Small intestine (tissue), 7 donors: ENCODE results near the gene DIS3L2. TPM values are rescaled to one million over a fixed set of nuclear protein-coding genes. Genes with fewer than 3 reads are reported as not detected.

Experiments
- DNase-seq, 2 donors: peaks; one replicate each; pipeline versions ENCODE4 v3.0.0 to v3.0.0-alpha.2; 2013
- FAIRE-seq: peaks from 2 replicates; lab custom pipeline; 2012; peaks lifted over from hg19 to GRCh38; lab: Jason Lieb, UNC
- H3K27ac ChIP-seq, 3 donors: one replicate each; pipeline ENCODE4 v1.5.1; 2013; ENCODE audit warnings: low read length in 2 of 3, mild to moderate bottlenecking in 2 of 3, control low read depth in 1 of 3, inconsistent platforms in 1 of 3, low read depth in 1 of 3, moderate library complexity in 1 of 3
- H3K27me3 ChIP-seq, 3 donors: one replicate each; pipeline ENCODE4 v1.6.1; 2013; ENCODE audit warnings: low read length in 3 of 3, inconsistent platforms in 1 of 3; ENCODE audit not compliant: control insufficient read depth in 3 of 3, insufficient read depth in 3 of 3
- H3K36me3 ChIP-seq, 3 donors: one replicate each; pipeline ENCODE4 v1.6.1; 2013; ENCODE audit warnings: low read length in 3 of 3, inconsistent platforms in 1 of 3, low read depth in 1 of 3, mild to moderate bottlenecking in 1 of 3, moderate library complexity in 1 of 3; ENCODE audit not compliant: control insufficient read depth in 3 of 3, insufficient read depth in 2 of 3
- H3K4me1 ChIP-seq, 3 donors: one replicate each; pipeline ENCODE4 v1.6.1; 2013; ENCODE audit warnings: low read length in 2 of 3, inconsistent platforms in 1 of 3, low read depth in 1 of 3, mild to moderate bottlenecking in 1 of 3, moderate library complexity in 1 of 3; ENCODE audit not compliant: control insufficient read depth in 3 of 3, insufficient read depth in 2 of 3
- H3K4me3 ChIP-seq, 3 donors: one replicate each; pipeline ENCODE4 v1.5.1; 2013; ENCODE audit warnings: low read length in 3 of 3, control low read depth in 1 of 3, inconsistent platforms in 1 of 3, low read depth in 1 of 3, mild to moderate bottlenecking in 1 of 3, moderate library complexity in 1 of 3
- H3K9me3 ChIP-seq, 2 donors: one replicate each; pipeline ENCODE4 v1.6.1; 2013; ENCODE audit warnings: low read depth in 1 of 2, low read length in 1 of 2; ENCODE audit not compliant: control insufficient read depth in 2 of 2, insufficient read depth in 1 of 2
- WGBS, 3 donors: extraction: QIAGEN DNeasy Blood & Tissue Kit; methylation state at CpG; one replicate each; pipeline ENCODE4 v1.1.7; 2013; 5-methylcytosine and 5-hydroxymethylcytosine counted together
- polyA plus RNA-seq, 4 donors: library from polyadenylated mRNA; stranded (reverse) in 3 of 4; unstranded in 1 of 4; fragments of 200-250 nt in 3 of 4; fragments of 120-200 nt in 1 of 4; gene quantifications; one replicate each; pipeline versions ENCODE4 v1.2.1 to v1.2.3, GENCODE V29; 2013
- donor health status: healthy with polysubstance abuse.
- donor health status: control.
- donor health status: control.
- donor health status: Bipolar disorder and iron deficiency.
- donor health status: healthy.

Gene DIS3L2
- polyA plus RNA-seq, 4 donors, result 8.3 to 22.1 (median 11.8) TPM

GRCh38 chr2:231932985-231933915 lies 28.3 kb upstream of the DIS3L2 start:
- DNase-seq (no peak), FAIRE-seq (no peak)
- 73 to 84% (median 78%) methylated on average over 15 of the region's 15 CpGs for WGBS, 3 donors

GRCh38 chr2:231933916-231934401 lies 27.6 kb upstream of the DIS3L2 start:
- 81 to 89% (median 82%) methylated on average over 13 of the region's 13 CpGs for WGBS, 3 donors
- no peaks in the 10 kb centered on the region for H3K9me3 ChIP-seq
- H3K4me3 ChIP-seq, result no peak overlapping the region
- peaks cover 0 to 25% (median 2%) of the 10 kb centered on the region in 3 donors for H3K27me3 ChIP-seq
- DNase-seq, result no peak
- H3K4me1 ChIP-seq, result no peaks in the 10 kb centered on the region
- H3K36me3 ChIP-seq, result no peaks in the 10 kb centered on the region
- no peak overlapping the region for H3K27ac ChIP-seq
- FAIRE-seq, result no peak

More at GRCh38 chr2:231932985-231933915, 28.3 kb upstream of the DIS3L2 start:
- Histone ChIP-seq H3K9me3 (no peaks in the 10 kb centered on the region), H3K4me1 (no peaks in the 10 kb centered on the region), H3K4me3 (no peak overlapping the region), H3K27ac (no peak overlapping the region), H3K36me3 (no peaks in the 10 kb centered on the region), H3K27me3 (peaks cover 0 to 32% (median 2%) of the 10 kb centered on the region in 3 donors)

GRCh38 chr2:231934441-231935206 lies 26.9 kb upstream of the DIS3L2 start:
- no peak overlapping the region for H3K27ac ChIP-seq
- H3K4me1 ChIP-seq, result no peaks in the 10 kb centered on the region
- no peak overlapping the region for H3K4me3 ChIP-seq
- H3K27me3 ChIP-seq, result peaks cover 0 to 20% (median 2%) of the 10 kb centered on the region in 3 donors
- 68 to 77% (median 69%) methylated on average over 8 of the region's 8 CpGs for WGBS, 3 donors
- H3K9me3 ChIP-seq, result no peaks in the 10 kb centered on the region
- DNase-seq (no peak), FAIRE-seq (no peak)
- no peaks in the 10 kb centered on the region for H3K36me3 ChIP-seq

- DNase-seq, result no peak
- peaks cover 0 to 14% (median 2%) of the 10 kb centered on the region in 3 donors for H3K27me3 ChIP-seq
Measured at GRCh38 chr2:231935207-231935524, 26.3 kb upstream of the DIS3L2 start.

GRCh38 chr2:231935815-231936214 lies 25.7 kb upstream of the DIS3L2 start:
- H3K9me3 ChIP-seq, result no peaks in the 10 kb centered on the region
- no peaks in the 10 kb centered on the region for H3K4me1 ChIP-seq
- no peak for FAIRE-seq
- DNase-seq, result no peak
- H3K27me3 ChIP-seq, result peaks cover 0 to 8% (median 2%) of the 10 kb centered on the region in 3 donors
- H3K36me3 ChIP-seq, result no peaks in the 10 kb centered on the region
- no peak overlapping the region for H3K27ac ChIP-seq
- WGBS, 3 donors, result 88 to 95% (median 92%) methylated on average over 1 of the region's 1 CpG
- H3K4me3 ChIP-seq, result no peak overlapping the region

More at GRCh38 chr2:231935207-231935524, 26.3 kb upstream of the DIS3L2 start:
- H3K4me1 ChIP-seq, result no peaks in the 10 kb centered on the region
- no peaks in the 10 kb centered on the region for H3K36me3 ChIP-seq
- FAIRE-seq, result no peak
- H3K27ac ChIP-seq, result no peak overlapping the region
- 38 to 62% (median 50%) methylated on average over 4 of the region's 4 CpGs for WGBS, 3 donors
- H3K4me3 ChIP-seq, result no peak overlapping the region
- no peaks in the 10 kb centered on the region for H3K9me3 ChIP-seq

- H3K9me3 ChIP-seq, result no peaks in the 10 kb centered on the region
- WGBS, 3 donors, result 83 to 85% (median 85%) methylated on average over 4 of the region's 4 CpGs
- peaks cover 0 to 4% (median 2%) of the 10 kb centered on the region in 3 donors for H3K27me3 ChIP-seq
- H3K4me3 ChIP-seq, result no peak overlapping the region
- H3K27ac ChIP-seq, result no peak overlapping the region
- no peaks in the 10 kb centered on the region for H3K36me3 ChIP-seq
- FAIRE-seq (no peak), DNase-seq (no peak)
- H3K4me1 ChIP-seq, result no peaks in the 10 kb centered on the region
Measured at GRCh38 chr2:231936491-231936890, 25.0 kb upstream of the DIS3L2 start.

GRCh38 chr2:231937057-231937456 lies 24.5 kb upstream of the DIS3L2 start:
- DNase-seq (no peak), FAIRE-seq (no peak)
- H3K4me1 ChIP-seq, result no peaks in the 10 kb centered on the region
- no peak overlapping the region for H3K4me3 ChIP-seq
- H3K27me3 ChIP-seq, result peaks cover 0 to 2% (median 0%) of the 10 kb centered on the region in 3 donors
- WGBS, 3 donors, result 90 to 95% (median 91%) methylated on average over 7 of the region's 7 CpGs
- H3K9me3 ChIP-seq, result no peaks in the 10 kb centered on the region
- no peak overlapping the region for H3K27ac ChIP-seq
- no peaks in the 10 kb centered on the region for H3K36me3 ChIP-seq

GRCh38 chr2:231939022-231939421 lies 22.5 kb upstream of the DIS3L2 start:
- H3K36me3 ChIP-seq, result no peaks in the 10 kb centered on the region
- H3K27ac ChIP-seq, result no peak overlapping the region
- no peaks in the 10 kb centered on the region for H3K4me1 ChIP-seq
- H3K27me3 ChIP-seq, result peaks cover 0 to under 1% (median 0%) of the 10 kb centered on the region in 3 donors
- FAIRE-seq (no peak), DNase-seq (no peak)
- WGBS, 3 donors, result 91 to 94% (median 94%) methylated on average over 4 of the region's 4 CpGs
- no peak overlapping the region for H3K4me3 ChIP-seq
- no peaks in the 10 kb centered on the region for H3K9me3 ChIP-seq
